HepG2 (cell line): Measurements from ENCODE around the gene LTC4S. TPM values are rescaled to one million over a fixed set of nuclear protein-coding genes. Genes with fewer than 3 reads are reported as not detected.

Experiments used
- CSRNP1 ChIP-seq: sonication (generic); formaldehyde crosslinking; IDR thresholded peaks from 2 replicates; pipeline ENCODE4 v1.8.1; 2023; ENCODE audit warnings: mild to moderate bottlenecking, missing genetic modification reagents
- FOXC1 ChIP-seq: sonication (generic); formaldehyde crosslinking; IDR thresholded peaks from 2 replicates; pipeline ENCODE4 v1.8.0; 2022; ENCODE audit warnings: mild to moderate bottlenecking, missing genetic modification reagents, borderline replicate concordance
- FOXK1 ChIP-seq: sonication (generic); formaldehyde crosslinking; IDR thresholded peaks from 2 replicates; pipeline ENCODE4 v1.4.0; 2020; ENCODE audit warnings: low read depth, missing genetic modification reagents, borderline replicate concordance
- HNF4G ChIP-seq, 2 experiments: sonication (generic) in 1 of 2; formaldehyde crosslinking in 1 of 2; IDR thresholded peaks; 2 replicates each; pipeline versions ENCODE4 v1.4.0 to v1.6.1; 2011 to 2020; ENCODE audit warnings: borderline replicate concordance in 2 of 2, low read depth in 2 of 2, mild to moderate bottlenecking in 2 of 2, low read length in 1 of 2, missing genetic modification reagents in 1 of 2, moderate library complexity in 1 of 2
- IRF2 ChIP-seq: IDR thresholded peaks from 2 replicates; pipeline ENCODE4 v1.6.1; 2018; ENCODE audit warnings: missing genetic modification reagents, missing compliant biosample characterization
- JDP2 ChIP-seq: sonication (generic); formaldehyde crosslinking; IDR thresholded peaks from 2 replicates; pipeline ENCODE4 v1.8.1; 2022; ENCODE audit warnings: missing genetic modification reagents, borderline replicate concordance
- NR3C1 ChIP-seq: sonication (generic); formaldehyde crosslinking; IDR thresholded peaks from 2 replicates; pipeline ENCODE4 v1.4.0; 2020; ENCODE audit warnings: missing genetic modification reagents
- PATZ1 ChIP-seq: sonication (generic); formaldehyde crosslinking; IDR thresholded peaks from 2 replicates; pipeline ENCODE4 v1.4.0; 2020; ENCODE audit warnings: missing genetic modification reagents
- PPARG ChIP-seq: conservative IDR thresholded peaks from 2 replicates; pipeline ENCODE4 v1.6.1; 2016; ENCODE audit warnings: missing biosample characterization, missing genetic modification reagents
- RARA ChIP-seq: IDR thresholded peaks from 2 replicates; pipeline ENCODE4 v1.6.1; 2016; ENCODE audit warnings: missing genetic modification reagents, missing compliant biosample characterization
- SMAD1 ChIP-seq: sonication (generic); formaldehyde crosslinking; IDR thresholded peaks from 2 replicates; pipeline ENCODE4 v1.4.0; 2020; ENCODE audit warnings: missing genetic modification reagents, low read depth, mild to moderate bottlenecking, borderline replicate concordance
- TAF15 ChIP-seq: fragments of 200-400 bp; formaldehyde crosslinking; IDR thresholded peaks from one replicate; pipeline ENCODE4 v1.6.1; 2018; ENCODE audit warnings: mild to moderate bottlenecking, low read depth, low read length; ENCODE audit not compliant: poor library complexity, severe bottlenecking
- TRAFD1 ChIP-seq: sonication (generic); formaldehyde crosslinking; IDR thresholded peaks from 2 replicates; pipeline ENCODE4 v1.5.1; 2020; ENCODE audit warnings: missing genetic modification reagents, mild to moderate bottlenecking, borderline replicate concordance
- TRIM22 ChIP-seq: fragments of 450-650 bp; IDR thresholded peaks from 2 replicates; pipeline ENCODE4 v1.6.1; 2017
- TRIM24 ChIP-seq: sonication (generic); formaldehyde crosslinking; IDR thresholded peaks from 2 replicates; pipeline ENCODE4 v1.8.0; 2022; ENCODE audit warnings: mild to moderate bottlenecking, missing genetic modification reagents
- ZBTB43 ChIP-seq: sonication (generic); formaldehyde crosslinking; conservative IDR thresholded peaks from 2 replicates; pipeline ENCODE4 v1.4.0; 2020; ENCODE audit warnings: missing genetic modification reagents
- ZNF280B ChIP-seq: sonication (generic); formaldehyde crosslinking; IDR thresholded peaks from 2 replicates; pipeline ENCODE4 v1.5.0; 2020; ENCODE audit warnings: missing genetic modification reagents, mild to moderate bottlenecking, borderline replicate concordance
- ZNF282 ChIP-seq: fragments of 450-650 bp; IDR thresholded peaks from 2 replicates; pipeline ENCODE4 v1.6.1; 2018; ENCODE audit not compliant: partially characterized antibody
- ZNF652 ChIP-seq: IDR thresholded peaks from 2 replicates; pipeline ENCODE4 v1.6.1; 2016; ENCODE audit warnings: low read depth, borderline replicate concordance
- polyA plus RNA-seq, 8 experiments: library from polyadenylated mRNA; depleted of rRNA in 3 of 8; stranded (reverse) in 7 of 8; unstranded in 1 of 8; fragments of >200 nt; fragmentation: Illumina TruSeq in 4 of 8; extraction: Trizol in 4 of 8; gene quantifications; 2 replicates each; pipeline versions ENCODE4 v1.2.1 to v1.2.3, GENCODE V29; 2011 to 2016; ENCODE audit warnings: low read depth in 4 of 8, missing spikeins in 1 of 8, mixed read lengths in 1 of 8; ENCODE audit not compliant: insufficient read depth in 1 of 8
- total RNA-seq, 5 experiments: library from RNA; depleted of rRNA; stranded (reverse); fragments of >200 nt; fragmentation: Illumina TruSeq; extraction: Trizol; gene quantifications; 2 replicates each; pipeline ENCODE4 v1.2.3, GENCODE V29; 2016; ENCODE audit warnings: low read depth in 1 of 5

Gene LTC4S
- total and polyA plus RNA-seq, 2 of the 13 experiments (the other 11 are each of a cell fraction or from before 2014, with no cell fraction given), result 0.35 TPM; not detected in 1

GRCh38 chr5:179825655-179826182 lies 31.9 kb downstream of the LTC4S start (continued):
- TF ChIP-seq TRAFD1 (CRISPR knock-in tag), result no peak
- peak; percentile 79; the same call in 1 of the 2 replicates for TF ChIP-seq HNF4G (IDR thresholded peaks at IDR 0.05; ENCODE audit: borderline replicate concordance, low read depth, low read length)
- TF ChIP-seq HNF4G (CRISPR knock-in tag; IDR thresholded peaks at IDR 0.05; ENCODE audit: borderline replicate concordance, low read depth), result peak; percentile 82; the same call in 1 of the 2 replicates
- peak; percentile 38; the same call in 1 of the 2 replicates for TF ChIP-seq PATZ1 (CRISPR knock-in tag)
- peak; percentile 39; the same call in 1 of the 2 replicates for TF ChIP-seq IRF2 (CRISPR knock-in tag)
- no peak for TF ChIP-seq ZNF280B (CRISPR knock-in tag)
- TF ChIP-seq ZNF652 (CRISPR knock-in tag), result peak; percentile 10; the same call in 1 of the 2 replicates
- peak; percentile 31; the same call in 1 of the 2 replicates for TF ChIP-seq RARA (CRISPR knock-in tag)
- TF ChIP-seq ZNF282, result no peak
- TF ChIP-seq ZBTB43 (CRISPR knock-in tag), result no peak
- TF ChIP-seq TAF15, result no peak
- TF ChIP-seq PPARG, result peak; percentile 48; the same call in 1 of the 2 replicates
- no peak for TF ChIP-seq TRIM22
- TF ChIP-seq FOXK1, result no peak; the same call in 1 of the 2 replicates
- no peak for TF ChIP-seq CSRNP1 (CRISPR knock-in tag)
- no peak for TF ChIP-seq TRIM24 (CRISPR knock-in tag)
- no peak for TF ChIP-seq JDP2 (CRISPR knock-in tag)
- peak; percentile 60; the same call in 1 of the 2 replicates for TF ChIP-seq FOXC1
- no peak for TF ChIP-seq NR3C1 (CRISPR knock-in tag)
- 0 out of 2 replicates have a peak, but pooled peaks have one; percentile 35 for TF ChIP-seq SMAD1 (CRISPR knock-in tag)
